CD14-positive monocyte (primary cell): Measurements from ENCODE around the gene OLFML2B. TPM values are rescaled to one million over a fixed set of nuclear protein-coding genes. Genes with fewer than 3 reads are reported as not detected.
A peak's percentile ranks its signal among the peaks of the same experiment; 100 is the strongest.

ENCODE experiments used
- DNase-seq, 3 donors: peaks; one replicate each; pipeline ENCODE4 v3.0.0-alpha.2; 2011 to 2022
- H2AFZ ChIP-seq: 2 replicates; pipeline ENCODE4 v1.6.0; 2012; ENCODE audit warnings: mild to moderate bottlenecking, low read depth, low read length, inconsistent platforms; ENCODE audit not compliant: insufficient read depth, poor library complexity, severe bottlenecking
- H3K27ac ChIP-seq, 2 donors: 1 replicate in 1 of 2; 2 replicates in 1 of 2; pipeline ENCODE4 v1.5.1; 2012 to 2013; ENCODE audit warnings: low read length in 2 of 2, control low read depth in 1 of 2, inconsistent platforms in 1 of 2, low read depth in 1 of 2, mild to moderate bottlenecking in 1 of 2
- H3K27me3 ChIP-seq, 2 donors: one replicate each; pipeline versions ENCODE4 v1.6.0 to v1.6.1; 2011 to 2013; ENCODE audit warnings: low read length in 2 of 2; ENCODE audit not compliant: control insufficient read depth in 2 of 2, insufficient read depth in 2 of 2
- H3K36me3 ChIP-seq, 2 donors: replicated peaks in 1 of 2; 1 replicate in 1 of 2; 2 replicates in 1 of 2; pipeline versions ENCODE4 v1.5.1 to v1.6.1; 2012 to 2013; ENCODE audit warnings: low read length in 2 of 2, control low read depth in 1 of 2, inconsistent platforms in 1 of 2, mild to moderate bottlenecking in 1 of 2; ENCODE audit not compliant: insufficient read depth in 2 of 2, control insufficient read depth in 1 of 2
- H3K4me1 ChIP-seq, 2 donors: 1 replicate in 1 of 2; 2 replicates in 1 of 2; pipeline versions ENCODE4 v1.5.1 to v1.6.1; 2012 to 2013; ENCODE audit warnings: low read length in 2 of 2, control low read depth in 1 of 2, inconsistent platforms in 1 of 2, mild to moderate bottlenecking in 1 of 2, moderate library complexity in 1 of 2; ENCODE audit not compliant: insufficient read depth in 2 of 2, control insufficient read depth in 1 of 2
- H3K4me2 ChIP-seq: replicated peaks from 2 replicates; pipeline ENCODE3; 2012; ENCODE audit warnings: low read length, moderate library complexity, mild to moderate bottlenecking; ENCODE audit not compliant: poor library complexity, severe bottlenecking; ENCODE audit errors: extremely low read depth
- H3K4me3 ChIP-seq, 3 experiments: fragments of 200-600 bp in 1 of 3; sonication (generic) in 1 of 3; replicated peaks in 1 of 3; 1 replicate in 2 of 3; 2 replicates in 1 of 3; pipeline ENCODE4 v1.5.1; 2011 to 2013; ENCODE audit warnings: low read length in 3 of 3, mild to moderate bottlenecking in 3 of 3, control low read depth in 2 of 3, low read depth in 2 of 3, inconsistent platforms in 1 of 3, moderate library complexity in 1 of 3
- H3K79me2 ChIP-seq: 2 replicates; pipeline ENCODE4 v1.6.0; 2012; ENCODE audit warnings: mild to moderate bottlenecking, control low read depth, inconsistent platforms, low read length, moderate library complexity; ENCODE audit not compliant: insufficient read depth
- H3K9ac ChIP-seq: 2 replicates; pipeline ENCODE4 v1.6.0; 2017; ENCODE audit warnings: low read length, mild to moderate bottlenecking; ENCODE audit not compliant: insufficient read depth, poor library complexity, severe bottlenecking
- H3K9me3 ChIP-seq, 2 donors: replicated peaks in 1 of 2; 1 replicate in 1 of 2; 2 replicates in 1 of 2; pipeline versions ENCODE4 v1.5.1 to v1.6.1; 2012 to 2013; ENCODE audit warnings: low read length in 2 of 2, control low read depth in 1 of 2; ENCODE audit not compliant: control insufficient read depth in 1 of 2, insufficient read depth in 1 of 2
- H4K20me1 ChIP-seq: 2 replicates; pipeline ENCODE4 v1.6.0; 2012; ENCODE audit warnings: mild to moderate bottlenecking, low read length, control low read depth, moderate library complexity; ENCODE audit not compliant: insufficient read depth
- H3K27ac Mint-ChIP-seq, 7 donors: one replicate each; pipeline ENCODE4 v1.8.0; 2020; ENCODE audit warnings: mild to moderate bottlenecking in 7 of 7, mixed read lengths in 7 of 7, moderate library complexity in 6 of 7, inconsistent platforms in 2 of 7
- H3K27me3 Mint-ChIP-seq, 3 donors: one replicate each; pipeline ENCODE4 v1.8.0; 2021 to 2022; ENCODE audit warnings: low read depth in 3 of 3, mild to moderate bottlenecking in 3 of 3, mixed read lengths in 3 of 3, moderate library complexity in 3 of 3, inconsistent platforms in 1 of 3
- H3K36me3 Mint-ChIP-seq, 2 donors: one replicate each; pipeline ENCODE4 v1.8.0; 2020; ENCODE audit warnings: mixed read lengths in 2 of 2, inconsistent platforms in 1 of 2, mild to moderate bottlenecking in 1 of 2
- H3K4me1 Mint-ChIP-seq: one replicate; pipeline ENCODE4 v1.8.0; 2020; ENCODE audit warnings: mild to moderate bottlenecking, mixed read lengths
- H3K4me3 Mint-ChIP-seq, 2 donors: one replicate each; pipeline ENCODE4 v1.8.0; 2020; ENCODE audit warnings: mild to moderate bottlenecking in 2 of 2, mixed read lengths in 2 of 2, moderate library complexity in 1 of 2
- H3K9me3 Mint-ChIP-seq, 7 donors: one replicate each; pipeline ENCODE4 v1.8.0; 2020 to 2022; ENCODE audit warnings: mixed read lengths in 7 of 7, mild to moderate bottlenecking in 6 of 7, moderate library complexity in 6 of 7, inconsistent platforms in 2 of 7
- WGBS: methylation state at CpG from one replicate; pipeline ENCODE4 v1.1.5; 2013; ENCODE audit warnings: missing lambda C conversion rate; ENCODE audit not compliant: insufficient coverage; 5-methylcytosine and 5-hydroxymethylcytosine counted together
- intact Hi-C, 2 donors: fragments of 100-400 bp; cut with micrococcal nuclease; formaldehyde crosslinking; loops; one replicate each; pipeline versions ENCODE4 v1.15.0 to v1.15.1; 2023
- polyA plus RNA-seq, 3 donors: library from polyadenylated mRNA; depleted of rRNA in 1 of 3; unstranded in 2 of 3; stranded (reverse) in 1 of 3; fragments of 300-500 nt in 2 of 3; fragments of >200 nt in 1 of 3; fragmentation: Illumina TruSeq in 2 of 3; gene quantifications; 1 replicate in 2 of 3; 2 replicates in 1 of 3; pipeline ENCODE4 v1.2.3, GENCODE V29; 2012 to 2021
- TF ChIP-seq, protein P1 (sequence below): fragments of 200-600 bp; IDR thresholded peaks from one replicate; pipeline ENCODE4 v1.8.0; 2022; ENCODE audit warnings: antibody characterized with exemption, mild to moderate bottlenecking

Gene OLFML2B
- polyA plus RNA-seq, 3 donors = 0.66 to 1.4 (median 0.95) TPM

- no peak overlapping the region for H3K9ac ChIP-seq
- WGBS = 0% methylated on average over 2 of the region's 2 CpGs
- Mint-ChIP-seq H3K4me1 (no peaks in the 10 kb centered on the region), H3K27me3 (peaks cover 3 to 7% (median 5%) of the 10 kb centered on the region in 3 donors), H3K36me3 (peaks cover 0 to under 1% of the 10 kb centered on the region in 2 donors), H3K9me3 (no peaks in the 10 kb centered on the region), H3K27ac (no peak overlapping the region), H3K4me3 (no peak overlapping the region)
- H3K79me2 ChIP-seq = no peaks in the 10 kb centered on the region
- intact Hi-C loops = no loop called here
- peaks cover 4 to 5% of the 10 kb centered on the region in 2 donors for H3K27me3 ChIP-seq
- no peaks in the 10 kb centered on the region for H3K36me3 ChIP-seq
- no peak overlapping the region for H3K4me3 ChIP-seq
- H2AFZ ChIP-seq = no peak overlapping the region
- H3K9me3 ChIP-seq = no peaks in the 10 kb centered on the region
- no peaks in the 10 kb centered on the region for H4K20me1 ChIP-seq
- DNase-seq = peak in 1 of 3 donors; percentile 12
- H3K27ac ChIP-seq = no peak overlapping the region
- TF ChIP-seq, protein P1, sequence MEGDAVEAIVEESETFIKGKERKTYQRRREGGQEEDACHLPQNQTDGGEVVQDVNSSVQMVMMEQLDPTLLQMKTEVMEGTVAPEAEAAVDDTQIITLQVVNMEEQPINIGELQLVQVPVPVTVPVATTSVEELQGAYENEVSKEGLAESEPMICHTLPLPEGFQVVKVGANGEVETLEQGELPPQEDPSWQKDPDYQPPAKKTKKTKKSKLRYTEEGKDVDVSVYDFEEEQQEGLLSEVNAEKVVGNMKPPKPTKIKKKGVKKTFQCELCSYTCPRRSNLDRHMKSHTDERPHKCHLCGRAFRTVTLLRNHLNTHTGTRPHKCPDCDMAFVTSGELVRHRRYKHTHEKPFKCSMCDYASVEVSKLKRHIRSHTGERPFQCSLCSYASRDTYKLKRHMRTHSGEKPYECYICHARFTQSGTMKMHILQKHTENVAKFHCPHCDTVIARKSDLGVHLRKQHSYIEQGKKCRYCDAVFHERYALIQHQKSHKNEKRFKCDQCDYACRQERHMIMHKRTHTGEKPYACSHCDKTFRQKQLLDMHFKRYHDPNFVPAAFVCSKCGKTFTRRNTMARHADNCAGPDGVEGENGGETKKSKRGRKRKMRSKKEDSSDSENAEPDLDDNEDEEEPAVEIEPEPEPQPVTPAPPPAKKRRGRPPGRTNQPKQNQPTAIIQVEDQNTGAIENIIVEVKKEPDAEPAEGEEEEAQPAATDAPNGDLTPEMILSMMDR = no peak
- H3K4me1 ChIP-seq = no peaks in the 10 kb centered on the region
- no peak overlapping the region for H3K4me2 ChIP-seq
Observed at GRCh38 chr1:162035241-162035640, 11.6 kb upstream of the OLFML2B start.

DNA sequence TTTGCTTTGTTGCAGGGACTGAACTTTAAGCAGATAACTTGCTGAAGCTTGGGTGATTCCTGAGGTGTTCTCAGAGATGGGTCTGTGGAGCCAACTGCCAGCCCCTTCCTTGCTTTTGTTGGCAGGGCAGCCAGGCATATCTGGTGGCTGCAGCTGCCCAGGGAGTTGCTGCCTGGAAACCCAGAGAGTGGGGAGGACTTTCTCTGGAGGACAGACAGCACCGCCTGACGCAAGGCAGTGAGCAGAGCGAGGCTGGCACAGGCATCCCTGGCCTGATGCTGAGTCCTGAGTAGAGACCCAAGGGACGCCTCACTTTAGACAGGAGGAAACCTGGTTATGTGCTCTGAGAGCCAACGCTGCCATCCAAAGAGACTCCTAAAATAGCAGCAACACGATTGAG lies 9.8 kb upstream of the OLFML2B start:
- H2AFZ ChIP-seq = no peak overlapping the region
- H3K9me3 Mint-ChIP-seq = peaks cover 0 to 2% (median 0%) of the 10 kb centered on the region in 7 donors
- H3K36me3 ChIP-seq = no peaks in the 10 kb centered on the region
- no peak overlapping the region for H3K4me3 ChIP-seq
- no peak overlapping the region for H3K27ac ChIP-seq
- H3K9me3 ChIP-seq = no peaks in the 10 kb centered on the region
- H3K9ac ChIP-seq = no peak overlapping the region
- H3K27me3 Mint-ChIP-seq = peaks cover 7 to 9% (median 9%) of the 10 kb centered on the region in 3 donors
- 78% methylated on average over 6 of the region's 6 CpGs for WGBS
- no peaks in the 10 kb centered on the region for H3K79me2 ChIP-seq
- TF ChIP-seq, protein P1 = no peak
- intact Hi-C loops = no loop called here
- no peaks in the 10 kb centered on the region for H4K20me1 ChIP-seq
- no peak for DNase-seq
- no peak overlapping the region for H3K4me2 ChIP-seq
- H3K4me3 Mint-ChIP-seq = no peak overlapping the region
- H3K27ac Mint-ChIP-seq = peak overlapping the region in 1 of 7 donors; percentile 46
- peaks cover 0 to 3% of the 10 kb centered on the region in 2 donors for H3K36me3 Mint-ChIP-seq
- H3K4me1 Mint-ChIP-seq = peaks cover 8% of the 10 kb centered on the region
- H3K4me1 ChIP-seq = peaks cover 9 to 10% of the 10 kb centered on the region in 2 donors
- H3K27me3 ChIP-seq = peaks cover 4 to 7% of the 10 kb centered on the region in 2 donors
